NOMO-1 treated with DMSO at 0.1 percent for 48 hours (cell line): Measurements from ENCODE around the gene CCDC89.

Experiments
- DNase-seq: peaks from one replicate; lab custom pipeline; 2025; ENCODE audit not compliant: unreplicated experiment; lab: John Stamatoyannopoulos, UW

The CCDC89 gene

DNA sequence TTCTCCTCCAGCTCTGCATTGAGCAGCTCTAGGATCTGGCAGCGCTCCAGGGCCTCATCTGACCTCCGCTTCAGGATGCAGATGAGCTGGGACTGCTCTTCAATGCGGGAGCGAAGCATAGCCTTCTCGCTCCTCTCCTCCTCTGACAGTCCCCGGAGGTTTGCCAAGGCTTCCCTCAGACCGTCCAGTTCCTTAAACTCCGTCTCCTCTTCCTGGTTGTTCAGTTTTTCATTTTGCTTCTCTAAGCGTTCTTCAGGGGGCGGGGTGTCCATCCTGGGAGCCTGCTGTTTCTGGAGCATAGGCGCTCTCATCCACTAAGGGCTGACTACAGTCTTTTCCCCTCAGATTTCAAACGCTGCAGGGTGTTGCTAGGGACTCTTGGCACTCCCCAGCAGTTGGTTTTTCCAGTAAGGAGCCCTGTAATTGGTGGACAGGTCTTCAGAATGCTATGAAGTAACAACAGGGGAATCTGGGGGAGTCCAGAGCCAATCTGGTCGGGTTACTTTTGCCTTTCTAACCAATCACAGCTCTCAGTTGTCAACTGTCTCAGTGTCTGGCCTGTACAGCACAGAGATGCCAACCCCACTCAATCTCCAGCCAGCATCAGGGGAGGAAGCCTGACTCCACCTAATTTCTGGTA, at the start of gene CCDC89:
TSS of gene CCDC89 (minus strand) at position 376 of the 640 bp plus-strand sequence. CDS start at position 311, 65 bp downstream.
- no peak for DNase-seq

DNA sequence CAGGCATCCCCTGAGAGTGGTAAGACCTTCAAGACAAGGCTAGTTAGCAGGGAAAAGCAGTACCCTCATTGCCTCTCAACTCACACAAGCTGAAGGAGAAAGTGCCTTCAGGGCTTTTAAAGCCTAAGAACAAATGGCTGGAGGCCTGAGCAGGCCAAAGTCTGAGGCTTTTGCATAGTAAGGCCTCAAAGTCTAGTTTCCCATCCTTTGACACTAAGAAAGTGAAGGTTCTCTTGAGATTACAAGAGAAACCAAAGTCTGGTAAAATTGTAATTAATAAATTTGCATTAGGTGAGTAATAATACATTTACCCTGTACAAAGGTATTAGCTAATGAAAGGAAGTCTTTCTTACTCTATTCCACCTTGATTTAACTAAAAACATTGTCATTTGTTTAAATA, 47.0 kb upstream of the CCDC89 start:
- no peak for DNase-seq

DNA sequence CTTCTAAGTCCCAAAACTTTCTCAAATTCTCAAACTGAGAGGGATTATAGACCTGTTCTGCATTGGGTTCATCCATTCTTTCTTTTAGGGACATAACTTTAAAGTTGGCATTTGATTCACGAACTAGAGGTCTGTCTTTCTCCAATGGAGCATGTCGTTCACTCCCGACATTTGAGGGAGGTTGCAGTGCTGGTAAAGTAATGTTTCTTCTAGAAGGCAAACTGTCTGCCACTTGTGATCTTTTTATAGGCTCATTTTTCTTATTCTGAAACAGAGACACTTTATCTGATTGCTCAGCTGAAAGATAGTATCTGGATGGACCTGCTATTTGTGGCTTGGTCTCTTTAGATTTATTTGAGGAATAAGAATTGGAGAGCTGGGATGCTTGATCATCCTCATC, 40.4 kb upstream of the CCDC89 start:
- no peak for DNase-seq

DNA sequence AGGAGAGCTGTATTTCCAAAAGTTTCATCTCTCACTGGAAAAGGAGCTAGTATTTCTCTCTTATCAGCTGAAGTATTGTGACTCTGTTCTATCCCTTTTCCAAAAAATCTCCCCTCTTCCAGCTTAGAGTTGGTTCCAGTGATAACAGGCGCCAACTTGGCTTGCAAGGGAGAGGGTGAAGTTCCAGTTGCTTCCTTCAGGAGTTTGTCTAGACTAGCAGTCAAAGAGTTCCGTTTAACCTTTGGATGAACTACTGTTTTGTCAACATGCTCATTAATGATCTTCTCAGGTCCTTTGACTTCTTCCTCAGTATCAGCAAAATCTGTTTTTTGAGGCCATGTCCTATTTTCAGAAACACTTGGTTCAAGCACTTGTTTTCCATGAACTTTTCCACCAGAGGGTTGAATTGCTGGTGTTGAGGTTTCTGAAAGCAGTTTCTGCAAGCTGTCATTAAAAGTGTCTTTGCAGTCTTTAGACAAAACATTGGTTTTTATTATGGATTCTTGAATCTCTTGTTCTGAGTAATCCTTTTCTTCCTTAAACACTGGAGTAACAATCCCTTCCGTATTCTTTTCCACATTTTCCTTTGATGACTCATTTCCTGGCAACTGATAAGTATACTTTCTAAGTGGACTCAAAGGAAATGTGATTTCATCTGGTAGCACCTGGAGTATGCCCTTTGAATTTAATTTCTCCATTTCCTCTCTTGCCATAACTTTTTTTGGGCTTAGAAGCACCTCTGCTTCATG, 39.7 kb upstream of the CCDC89 start:
- DNase-seq = no peak

DNA sequence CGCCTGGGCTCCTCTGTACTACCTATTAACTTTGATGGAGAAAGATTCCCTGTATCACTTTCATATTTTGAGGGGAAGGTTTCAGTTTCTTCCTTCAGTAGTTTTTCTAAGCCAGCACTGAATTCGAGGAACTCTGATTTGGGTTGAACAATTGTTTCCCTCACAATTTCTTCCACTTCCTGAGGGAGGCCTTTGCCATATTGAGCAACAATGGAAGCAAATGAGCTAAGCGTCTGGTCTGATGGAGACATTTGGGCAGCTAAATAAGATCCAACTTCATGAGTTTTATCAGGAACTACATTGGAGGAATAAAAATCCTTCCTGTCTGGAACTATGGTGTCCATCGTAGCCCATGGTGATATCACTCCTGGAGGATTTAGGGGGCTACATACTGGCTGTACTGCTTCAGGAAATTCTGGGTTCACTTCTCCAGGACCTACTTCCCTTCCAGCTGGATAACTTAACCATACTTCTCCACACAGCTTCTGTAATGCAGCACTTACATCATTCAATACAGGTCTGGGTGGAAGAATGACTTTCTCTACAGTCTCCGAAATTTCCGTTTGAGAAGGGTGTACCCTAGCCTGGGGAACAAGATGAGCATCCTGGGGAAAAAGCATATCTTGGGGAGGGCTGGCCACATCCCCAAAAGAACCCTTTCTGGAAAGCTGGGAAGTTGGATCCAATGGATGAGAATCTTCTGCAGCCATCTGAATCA, 38.9 kb upstream of the CCDC89 start:
- no peak for DNase-seq

DNA sequence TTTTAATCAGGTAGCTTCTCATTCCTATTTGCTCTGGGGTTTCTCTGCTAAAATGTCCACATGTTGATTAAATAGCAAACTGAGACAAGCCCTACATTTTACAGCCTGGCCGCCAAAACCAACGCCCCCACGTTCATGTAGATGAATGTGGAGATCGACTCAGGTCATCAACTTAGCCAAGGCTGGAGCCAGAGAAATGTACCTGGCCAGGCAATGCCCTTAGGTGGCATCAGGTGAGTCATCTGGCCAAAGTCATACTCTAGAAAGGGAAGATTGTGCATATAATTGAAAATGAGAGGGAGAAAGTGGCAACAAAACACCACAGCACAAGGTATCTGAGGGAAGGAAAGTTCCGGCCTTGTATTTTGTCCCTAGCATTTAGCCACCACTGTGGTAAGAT, 37.1 kb upstream of the CCDC89 start:
- DNase-seq = no peak

DNA sequence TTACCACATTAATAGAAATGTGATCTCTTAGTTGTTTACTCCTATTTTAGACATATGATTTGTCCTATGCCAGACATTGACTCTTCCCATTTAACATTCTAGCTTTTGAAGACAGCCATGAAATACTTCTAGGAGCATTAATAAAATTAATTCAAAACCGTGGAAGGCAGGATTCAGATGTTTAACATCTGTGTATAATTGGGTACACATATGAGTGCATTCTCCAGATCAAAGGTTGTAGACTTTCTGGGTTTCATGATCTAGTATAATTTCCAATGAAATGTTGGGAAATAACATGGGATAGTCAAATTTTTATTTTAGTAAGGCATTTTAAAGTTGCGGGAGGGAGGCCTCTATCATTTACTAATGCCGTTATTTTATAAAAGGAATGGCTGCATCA, 35.2 kb upstream of the CCDC89 start:
- DNase-seq = no peak

DNA sequence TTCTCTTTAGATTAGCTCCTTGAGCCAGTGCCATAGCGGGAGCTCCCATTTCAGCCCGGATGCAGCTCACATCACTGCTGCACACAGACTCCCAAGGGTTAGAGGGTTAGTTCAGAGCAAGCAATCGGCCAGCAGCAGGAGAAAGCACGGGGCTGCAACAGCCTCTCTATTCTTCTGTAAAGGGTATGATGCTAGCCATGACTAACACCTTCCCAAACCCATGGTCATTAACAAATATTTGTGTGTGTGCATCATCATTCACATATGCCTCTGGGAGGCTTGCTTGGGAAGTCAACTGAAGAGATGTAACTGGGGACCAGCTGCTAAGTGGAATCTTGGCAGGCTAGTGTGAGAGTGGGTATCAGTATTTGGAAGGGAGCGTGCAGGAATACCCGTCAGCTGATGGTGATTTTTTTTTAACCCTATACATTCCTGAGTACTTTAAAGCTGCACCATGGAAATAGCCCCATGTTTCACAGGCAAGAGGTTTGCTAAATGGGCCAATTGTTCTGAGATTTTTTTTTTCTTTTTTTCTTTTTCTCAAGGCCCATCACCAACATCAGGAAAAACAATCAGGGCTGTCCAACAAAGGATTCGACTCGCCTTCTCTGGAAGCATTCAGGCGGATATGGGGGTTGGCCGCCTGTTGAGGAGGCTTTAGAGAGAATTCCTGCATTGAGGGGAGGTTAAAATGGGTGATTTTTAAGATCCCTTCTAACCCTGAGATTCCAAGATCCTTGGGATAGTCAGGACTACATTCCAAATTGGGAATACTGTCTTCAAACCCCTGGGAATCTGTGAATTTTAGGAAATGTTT, 33.2 kb upstream of the CCDC89 start:
- DNase-seq = no peak

DNA sequence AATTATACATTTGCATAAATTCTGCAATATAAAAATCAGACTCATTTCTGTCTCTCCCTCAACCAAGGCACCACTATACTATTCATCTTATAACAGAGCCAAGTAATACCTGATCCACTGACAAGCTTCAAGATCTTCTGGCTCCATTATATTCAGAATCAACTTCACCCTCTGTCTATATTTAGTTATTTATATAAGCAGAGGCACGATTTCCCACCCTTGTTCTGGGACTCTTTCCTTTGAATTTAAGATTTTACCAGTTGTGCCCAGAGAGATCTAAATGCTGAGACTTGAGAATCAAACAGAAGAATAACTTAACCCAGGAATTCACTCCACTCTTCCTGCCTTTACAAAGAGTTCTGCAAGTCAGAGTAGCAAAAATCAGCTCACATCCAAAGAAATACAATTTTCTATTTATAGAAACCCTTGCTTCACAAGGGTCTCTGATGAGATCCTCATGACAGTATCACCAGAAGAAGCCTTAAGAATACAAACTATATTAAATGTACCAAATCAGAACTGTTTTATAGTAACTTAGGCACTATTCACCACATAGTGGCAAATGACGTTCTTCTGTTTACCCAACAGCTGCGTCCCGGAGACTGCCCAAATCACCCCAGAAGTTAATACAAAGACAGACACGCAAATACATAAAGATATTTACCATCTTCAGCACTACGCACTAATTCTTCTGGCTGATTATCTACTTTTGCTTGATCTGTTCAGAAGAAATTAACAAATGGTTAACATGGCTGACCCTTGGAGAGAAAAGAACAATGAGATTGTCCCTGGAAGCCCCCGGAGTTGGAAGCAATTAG, 32.3 kb upstream of the CCDC89 start:
- DNase-seq = no peak

DNA sequence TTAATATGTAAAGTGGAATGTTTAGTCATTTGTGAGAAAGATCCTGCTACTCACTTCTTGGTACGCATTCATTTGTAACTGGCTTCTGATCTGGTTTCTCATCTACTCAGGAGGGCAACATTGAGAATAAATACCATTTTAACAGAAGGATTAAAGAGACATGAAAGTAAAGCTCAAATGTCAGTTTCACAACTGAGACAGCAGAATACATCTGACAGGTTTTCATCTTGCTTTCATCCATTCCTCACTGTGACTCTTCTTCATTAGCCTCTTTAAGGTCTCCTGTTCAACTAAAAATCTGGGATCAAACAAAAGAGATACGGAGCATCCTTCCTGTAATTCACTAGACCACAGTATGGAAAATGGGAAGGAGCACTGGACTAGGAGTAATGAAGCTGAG, 31.4 kb upstream of the CCDC89 start:
- DNase-seq = no peak

DNA sequence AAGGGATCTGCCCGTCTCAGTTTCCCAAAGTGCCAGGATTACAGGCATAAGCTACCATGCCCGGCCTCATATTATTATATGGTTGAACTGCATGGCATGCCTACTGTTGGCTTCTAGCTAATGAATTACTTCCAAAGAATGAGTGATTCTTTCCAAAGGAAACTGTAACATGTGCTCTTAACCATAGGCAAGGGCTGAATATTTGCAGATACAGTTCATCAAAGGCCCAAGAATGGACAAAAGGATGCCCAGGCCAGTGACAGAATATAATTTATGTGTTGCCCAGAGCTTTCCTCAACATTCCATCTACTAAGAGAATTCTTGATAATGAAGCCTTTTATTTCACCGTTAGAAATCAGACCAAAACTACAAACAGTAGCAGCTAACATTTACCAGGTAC, 27.0 kb upstream of the CCDC89 start:
- no peak for DNase-seq

DNA sequence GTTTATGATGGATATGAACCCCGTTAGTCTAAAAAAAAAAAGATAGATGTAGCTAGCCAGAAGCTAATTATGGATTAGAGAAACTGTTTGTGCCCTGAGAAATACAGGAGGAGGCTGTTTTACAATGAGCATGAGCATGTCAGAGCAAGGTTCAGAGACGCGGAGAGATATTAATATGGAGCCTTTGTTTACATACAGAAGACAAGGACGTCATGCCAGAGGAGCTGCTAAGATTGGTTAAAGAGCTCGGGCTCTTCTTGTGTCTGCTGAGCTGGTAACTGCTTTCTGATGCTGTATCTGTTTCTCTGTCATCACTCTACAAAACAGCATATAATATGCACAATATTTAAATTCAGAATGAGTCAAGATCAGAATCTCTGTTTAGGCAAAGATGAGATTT, 24.9 kb upstream of the CCDC89 start:
- DNase-seq = no peak

DNA sequence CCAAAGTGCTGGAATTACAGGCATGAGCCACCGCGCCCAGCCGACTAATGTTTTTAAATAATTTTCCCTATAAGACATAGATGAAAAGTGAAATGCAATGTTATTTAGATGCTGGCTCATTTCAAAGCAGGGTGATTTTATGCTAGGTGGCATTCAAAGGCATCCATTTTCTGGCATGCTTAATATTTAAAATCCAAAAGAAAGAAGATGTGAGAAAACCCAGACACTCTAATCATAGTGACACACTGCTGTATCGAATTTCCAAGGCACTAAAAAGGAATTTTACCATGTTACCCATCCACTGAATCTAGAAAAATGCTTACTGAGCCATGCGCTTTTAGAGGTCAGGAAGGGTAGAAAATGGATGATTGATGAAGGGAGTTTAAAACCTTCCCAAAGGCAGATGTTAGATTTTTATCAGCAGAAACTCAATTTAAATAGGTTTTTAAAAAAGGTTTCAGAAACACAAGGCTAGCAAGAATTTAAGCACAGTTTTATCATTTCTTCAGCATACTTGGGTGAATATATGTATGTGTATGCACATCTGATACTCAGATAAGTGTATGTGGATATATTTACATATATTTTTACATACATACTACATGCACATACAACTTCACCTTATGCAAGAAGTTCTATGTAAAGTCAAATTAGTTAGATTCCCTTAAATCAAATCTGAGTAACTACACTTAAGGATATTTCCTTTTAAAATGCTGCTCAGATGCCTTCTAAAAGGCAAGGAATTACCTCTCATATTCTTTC, 24.1 kb upstream of the CCDC89 start:
- no peak for DNase-seq

DNA sequence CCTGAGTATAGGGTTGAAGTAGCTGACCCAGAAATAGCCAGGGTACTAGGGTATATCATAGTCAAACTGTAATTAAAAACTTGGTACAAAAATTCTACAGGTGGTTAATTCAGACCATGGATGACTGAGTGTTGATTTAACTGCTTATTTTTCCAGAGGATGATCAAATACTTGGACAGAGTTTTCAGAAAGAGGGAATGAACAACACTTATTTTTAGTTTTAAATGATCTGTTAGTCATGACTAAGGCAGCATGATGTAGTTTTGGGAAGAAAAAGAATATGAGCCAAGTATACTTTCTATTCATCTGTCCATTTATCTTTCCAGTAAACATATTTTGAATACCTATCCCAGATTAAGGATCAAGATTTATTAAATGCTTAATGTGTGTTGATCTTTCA, 19.8 kb upstream of the CCDC89 start:
- no peak for DNase-seq

DNA sequence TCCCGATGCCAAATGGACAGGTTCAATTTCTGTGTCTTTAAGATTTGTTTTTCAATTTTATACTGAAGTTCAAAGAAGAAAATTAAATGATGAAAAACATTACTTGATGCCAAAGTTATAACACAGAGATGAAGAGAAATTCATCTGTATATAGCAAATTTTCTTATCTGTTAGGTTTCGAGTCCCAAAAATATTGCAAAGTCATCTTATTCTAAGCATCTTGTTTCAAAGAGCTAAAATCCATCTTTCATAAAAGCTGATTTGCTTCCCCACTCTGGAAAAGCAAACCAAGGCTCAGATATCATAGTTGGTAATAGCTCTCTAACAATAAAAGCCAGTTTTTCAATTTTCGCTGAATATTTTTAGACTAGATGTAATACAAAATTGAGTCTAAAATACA, 19.0 kb upstream of the CCDC89 start:
- no peak for DNase-seq

DNA sequence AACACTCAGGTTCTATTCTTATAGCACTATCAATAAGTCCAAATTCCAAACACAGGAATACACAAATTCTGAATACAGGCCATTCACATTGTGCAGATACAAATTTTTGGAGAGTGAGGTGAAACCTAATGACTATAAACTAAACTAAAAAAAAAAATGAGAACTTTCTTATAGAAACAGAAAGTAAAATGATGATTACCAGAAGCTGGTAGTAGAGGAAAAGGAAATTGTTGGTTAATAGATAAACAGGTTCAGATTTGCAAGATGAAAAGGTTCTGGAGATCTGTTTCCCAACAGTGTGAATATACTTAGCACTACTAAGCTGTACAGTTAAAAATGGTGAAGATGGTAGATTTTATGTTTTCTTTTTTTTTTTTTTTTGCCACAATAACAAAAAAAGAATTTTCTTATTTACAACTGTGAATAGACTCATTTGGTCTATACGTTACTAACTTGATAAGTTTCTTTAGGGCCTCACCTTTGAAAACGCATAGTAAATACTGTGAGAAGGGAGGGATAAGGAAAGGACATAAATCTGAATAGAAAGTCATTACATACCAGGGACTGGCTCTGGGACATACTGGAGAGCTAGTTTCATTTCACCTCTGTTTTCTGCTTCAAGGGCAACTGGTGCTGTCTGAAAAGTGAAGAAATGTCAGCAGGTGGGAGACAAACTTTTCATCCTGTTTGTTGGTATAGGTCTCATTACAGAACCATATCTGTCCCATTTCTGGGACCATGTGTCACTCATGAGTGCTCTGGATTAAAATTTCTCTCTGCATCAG, 14.2 kb upstream of the CCDC89 start:
- peak; percentile 43 for DNase-seq

DNA sequence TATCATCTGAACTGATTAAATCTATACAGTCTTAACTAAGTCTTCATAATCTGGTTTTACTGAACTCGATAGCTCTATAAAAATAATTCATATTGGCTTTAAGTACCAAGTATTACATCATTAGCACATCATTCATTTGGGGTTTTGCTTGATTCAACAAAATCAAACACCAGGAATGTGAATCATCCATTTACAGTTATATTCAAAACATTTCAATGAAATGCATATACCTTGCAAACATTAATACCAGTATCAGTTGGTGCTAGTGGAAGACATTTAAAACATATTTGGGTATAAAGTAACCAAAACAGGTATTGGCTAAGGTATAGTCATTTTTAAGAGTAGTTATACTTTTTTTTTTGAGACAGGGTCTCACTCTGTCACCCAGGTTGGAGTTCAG, 12.2 kb upstream of the CCDC89 start:
- DNase-seq = no peak

DNA sequence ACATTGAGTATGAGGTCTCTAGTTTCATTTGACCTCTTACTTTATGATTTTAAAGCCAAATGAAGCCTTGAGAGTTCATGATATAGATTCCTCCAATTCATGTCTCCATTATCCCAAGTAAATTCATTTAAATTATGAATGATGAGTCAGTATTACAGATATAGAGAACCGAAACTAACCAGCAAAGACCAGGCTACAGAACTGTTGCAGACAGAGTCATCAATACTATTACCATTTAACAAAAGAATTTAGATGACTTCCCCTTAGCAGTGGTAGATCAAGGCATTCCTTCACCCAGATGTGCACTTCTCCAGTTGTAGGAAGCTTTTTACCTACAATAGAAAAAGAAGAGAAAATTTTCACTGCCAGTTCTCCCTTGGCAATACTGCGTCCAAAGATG, 11.8 kb upstream of the CCDC89 start:
- DNase-seq = peak; percentile 27

DNA sequence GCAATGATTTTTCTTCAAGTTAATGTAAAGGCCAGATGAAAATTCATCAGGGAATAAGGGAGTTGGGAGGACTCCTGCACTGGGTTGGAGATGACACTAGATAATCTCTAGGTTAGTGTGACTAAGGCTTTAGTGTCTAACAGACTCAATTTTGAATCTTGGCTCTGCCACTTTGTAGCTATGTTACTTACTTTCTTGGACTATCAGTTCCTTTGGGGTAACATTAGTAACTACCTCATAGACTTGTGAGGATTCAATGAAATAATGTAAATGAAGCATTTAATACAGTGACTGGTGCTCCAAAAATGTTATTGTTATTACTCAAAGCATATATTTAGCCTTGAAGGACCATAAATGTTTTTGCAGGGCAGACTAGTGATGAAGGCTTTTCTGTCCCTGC, 9.6 kb upstream of the CCDC89 start:
- DNase-seq = no peak
